Hepatocyte (in vitro differentiated cells): ENCODE data around the gene NDUFS5. TPM values are rescaled to one million over a fixed set of nuclear protein-coding genes. Genes with fewer than 3 reads are reported as not detected.

Experiments used
- DNase-seq: peaks from one replicate; pipeline ENCODE4 v3.0.0-alpha.2; 2016; ENCODE audit warnings: low spot score
- H2AFZ ChIP-seq: fragments of 200-600 bp; sonication (generic); 2 replicates; pipeline ENCODE4 v1.6.0; 2016; ENCODE audit warnings: antibody characterized with exemption, mild to moderate bottlenecking
- H3K27ac ChIP-seq: fragments of 200-600 bp; sonication (generic); 2 replicates; pipeline ENCODE4 v1.5.1; 2016; ENCODE audit warnings: mild to moderate bottlenecking
- H3K27me3 ChIP-seq: fragments of 200-600 bp; sonication (generic); 2 replicates; pipeline ENCODE4 v1.6.1; 2016
- H3K36me3 ChIP-seq: fragments of 200-600 bp; sonication (generic); replicated peaks from 2 replicates; pipeline ENCODE4 v1.5.1; 2016; ENCODE audit warnings: low read depth; ENCODE audit not compliant: insufficient read depth
- H3K4me1 ChIP-seq: fragments of 200-600 bp; sonication (generic); 2 replicates; pipeline ENCODE4 v1.5.1; 2016; ENCODE audit warnings: mild to moderate bottlenecking, moderate library complexity; ENCODE audit not compliant: insufficient read depth
- H3K4me2 ChIP-seq: fragments of 200-600 bp; sonication (generic); 2 replicates; pipeline ENCODE4 v1.6.0; 2016
- H3K4me3 ChIP-seq: fragments of 200-600 bp; sonication (generic); 2 replicates; pipeline ENCODE4 v1.5.1; 2016; ENCODE audit warnings: mild to moderate bottlenecking
- H3K79me2 ChIP-seq: fragments of 200-600 bp; sonication (generic); 2 replicates; pipeline ENCODE4 v1.6.0; 2017; ENCODE audit warnings: mild to moderate bottlenecking
- H3K9me2 ChIP-seq: fragments of 200-600 bp; sonication (generic); replicated peaks from 2 replicates; pipeline ENCODE4 v1.6.0; 2017; ENCODE audit warnings: mild to moderate bottlenecking; ENCODE audit not compliant: insufficient read depth
- H3K9me3 ChIP-seq: fragments of 200-600 bp; sonication (generic); 2 replicates; pipeline ENCODE4 v1.5.1; 2016; ENCODE audit warnings: low read depth, mild to moderate bottlenecking
- H4K20me1 ChIP-seq: fragments of 200-600 bp; sonication (generic); 2 replicates; pipeline ENCODE4 v1.6.0; 2016; ENCODE audit warnings: mild to moderate bottlenecking; ENCODE audit not compliant: insufficient read depth, poor library complexity, severe bottlenecking
- EZH2 ChIP-seq: fragments of 200-600 bp; sonication (generic); IDR thresholded peaks from 2 replicates; pipeline ENCODE4 v1.6.1; 2016; ENCODE audit warnings: antibody characterized with exemption, mild to moderate bottlenecking, borderline replicate concordance
- EZH2phosphoT487 ChIP-seq: fragments of 200-600 bp; sonication (generic); IDR thresholded peaks from one replicate; pipeline ENCODE4 v1.6.1; 2018; ENCODE audit warnings: antibody characterized with exemption, mild to moderate bottlenecking, low read depth, moderate library complexity; ENCODE audit not compliant: unreplicated experiment, severe bottlenecking
- WGBS: methylation state at CpG from one replicate; pipeline ENCODE4 v1.1.6; 2016; ENCODE audit warnings: low lambda C conversion rate; ENCODE audit errors: missing lambda C conversion rate; 5-methylcytosine and 5-hydroxymethylcytosine counted together
- polyA plus RNA-seq: library from polyadenylated mRNA; unstranded; fragments of >200 nt; fragmentation: Nextera tagmentation; extraction: Ambion mirVana; gene quantifications from 2 replicates; pipeline ENCODE4 v1.2.1, GENCODE V29; 2016
- total RNA-seq: library from RNA; depleted of rRNA; stranded (reverse); fragments of >200 nt; gene quantifications from 2 replicates; pipeline ENCODE4 v1.2.3, GENCODE V29; 2014
- TF ChIP-seq, protein P1 (sequence below): fragments of 200-600 bp; sonication (generic); IDR thresholded peaks from 2 replicates; pipeline ENCODE4 v1.5.1; 2016; ENCODE audit warnings: antibody characterized with exemption, mild to moderate bottlenecking; ENCODE audit not compliant: poor library complexity

NDUFS5 gene
- total and polyA plus RNA-seq, 2 experiments from 2014 or later: 449 to 547 TPM

DNA sequence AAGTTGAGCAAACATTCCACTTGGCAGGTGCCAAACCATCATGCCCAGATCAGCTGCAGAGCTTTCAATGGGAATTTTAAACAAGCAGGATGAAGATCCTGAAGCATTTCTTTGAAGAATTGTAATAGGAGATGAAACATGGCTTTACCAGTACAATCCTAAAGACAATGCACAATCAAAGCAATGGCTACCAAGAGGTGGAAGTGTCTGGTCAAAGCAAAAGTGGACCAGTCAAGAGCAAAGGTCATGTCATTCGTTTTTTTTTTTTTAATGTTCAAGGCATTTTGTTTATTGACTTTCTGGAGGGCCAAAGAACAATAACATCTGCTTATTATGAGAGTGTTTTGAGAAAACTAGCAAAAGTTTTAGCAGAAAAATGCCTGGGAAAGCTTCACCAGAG is 3.0 kb upstream of the NDUFS5 start:
- Histone ChIP-seq H3K9me2 (no peaks in the 10 kb centered on the region), H3K4me1 (peaks cover 5% of the 10 kb centered on the region), H3K9me3 (no peaks in the 10 kb centered on the region), H4K20me1 (peaks cover 4% of the 10 kb centered on the region), H2AFZ (no peak overlapping the region), H3K4me3 (no peak overlapping the region), H3K36me3 (no peaks in the 10 kb centered on the region), H3K27ac (no peak overlapping the region), H3K4me2 (no peak overlapping the region), H3K27me3 (no peaks in the 10 kb centered on the region), H3K79me2 (peaks cover 19% of the 10 kb centered on the region)
- TF ChIP-seq EZH2 (no peak), EZH2phosphoT487 (no peak)
- TF ChIP-seq, protein P1, sequence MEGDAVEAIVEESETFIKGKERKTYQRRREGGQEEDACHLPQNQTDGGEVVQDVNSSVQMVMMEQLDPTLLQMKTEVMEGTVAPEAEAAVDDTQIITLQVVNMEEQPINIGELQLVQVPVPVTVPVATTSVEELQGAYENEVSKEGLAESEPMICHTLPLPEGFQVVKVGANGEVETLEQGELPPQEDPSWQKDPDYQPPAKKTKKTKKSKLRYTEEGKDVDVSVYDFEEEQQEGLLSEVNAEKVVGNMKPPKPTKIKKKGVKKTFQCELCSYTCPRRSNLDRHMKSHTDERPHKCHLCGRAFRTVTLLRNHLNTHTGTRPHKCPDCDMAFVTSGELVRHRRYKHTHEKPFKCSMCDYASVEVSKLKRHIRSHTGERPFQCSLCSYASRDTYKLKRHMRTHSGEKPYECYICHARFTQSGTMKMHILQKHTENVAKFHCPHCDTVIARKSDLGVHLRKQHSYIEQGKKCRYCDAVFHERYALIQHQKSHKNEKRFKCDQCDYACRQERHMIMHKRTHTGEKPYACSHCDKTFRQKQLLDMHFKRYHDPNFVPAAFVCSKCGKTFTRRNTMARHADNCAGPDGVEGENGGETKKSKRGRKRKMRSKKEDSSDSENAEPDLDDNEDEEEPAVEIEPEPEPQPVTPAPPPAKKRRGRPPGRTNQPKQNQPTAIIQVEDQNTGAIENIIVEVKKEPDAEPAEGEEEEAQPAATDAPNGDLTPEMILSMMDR: no peak
- no peak for DNase-seq
- WGBS: 65% methylated on average over 1 of the region's 1 CpG

DNA sequence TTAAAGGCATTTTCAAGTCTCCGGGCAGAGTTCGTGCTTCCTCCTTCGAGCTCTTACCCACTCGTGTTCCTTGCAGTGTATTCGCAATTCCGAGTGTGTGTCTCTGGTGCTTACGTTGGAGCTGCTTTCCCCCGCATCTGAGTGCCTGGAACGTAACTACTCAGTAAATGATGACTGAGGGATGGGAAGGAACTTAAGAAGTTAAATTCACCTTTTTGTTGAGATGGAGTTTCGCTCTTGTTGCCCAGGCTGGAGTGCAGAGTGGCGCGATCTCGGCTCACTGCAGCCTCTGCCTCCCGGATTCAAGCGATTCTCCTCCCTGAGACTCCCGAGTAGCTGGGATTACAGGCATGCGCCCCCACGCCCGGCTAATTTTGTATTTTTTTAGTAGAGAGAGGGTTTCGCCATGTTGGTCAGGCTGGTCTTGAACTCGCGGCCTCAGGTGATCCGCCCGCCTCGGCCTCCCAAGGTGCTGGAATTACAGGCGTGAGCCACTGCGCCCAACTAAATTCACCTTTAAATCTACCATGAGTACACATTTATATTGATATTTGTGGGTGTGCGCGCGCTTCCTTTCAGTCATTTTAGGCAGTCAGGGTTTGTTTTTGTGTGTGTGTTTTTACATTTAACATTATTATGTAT is 837 bp downstream of the NDUFS5 start:
- H3K27ac ChIP-seq: peak overlapping the region; percentile 94
- H3K9me2 ChIP-seq: no peaks in the 10 kb centered on the region
- TF ChIP-seq EZH2 (no peak), EZH2phosphoT487 (no peak)
- TF ChIP-seq, protein P1: no peak
- no peaks in the 10 kb centered on the region for H3K36me3 ChIP-seq
- H3K4me3 ChIP-seq: peak overlapping the region; percentile 70
- 32% methylated on average over 30 of the region's 30 CpGs for WGBS
- H3K27me3 ChIP-seq: no peaks in the 10 kb centered on the region
- peaks cover 6% of the 10 kb centered on the region for H4K20me1 ChIP-seq
- no peak for DNase-seq
- peak overlapping the region; percentile 84 for H3K4me2 ChIP-seq
- H3K9me3 ChIP-seq: no peaks in the 10 kb centered on the region
- H3K79me2 ChIP-seq: peaks cover 52% of the 10 kb centered on the region
- peaks cover 5% of the 10 kb centered on the region for H3K4me1 ChIP-seq
- H2AFZ ChIP-seq: peak overlapping the region; percentile 62

DNA sequence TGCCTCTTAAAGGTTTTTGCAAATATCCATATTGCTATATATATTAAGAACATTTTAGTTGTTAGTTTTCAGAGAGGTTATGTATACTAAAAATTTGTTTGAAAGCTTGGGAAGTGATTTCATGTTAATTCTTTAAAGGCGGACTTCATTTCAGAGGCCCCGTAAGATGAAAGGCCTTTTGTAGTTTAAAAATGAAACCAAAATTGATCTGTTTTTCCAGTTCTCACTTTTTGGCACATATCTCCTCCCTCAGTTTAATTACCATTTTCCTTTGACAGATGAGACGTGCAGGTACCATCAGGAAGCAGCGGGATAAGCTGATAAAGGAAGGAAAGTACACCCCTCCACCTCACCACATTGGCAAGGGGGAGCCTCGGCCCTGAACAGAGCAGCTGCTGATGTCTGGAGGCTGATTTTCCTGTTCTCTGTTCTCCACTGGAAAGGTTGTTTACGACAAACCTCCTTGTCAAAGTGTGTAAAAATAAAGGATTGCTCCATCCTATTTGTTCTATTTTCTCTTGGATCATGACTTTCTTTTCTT is 8.0 kb downstream of the NDUFS5 start:
- 95% methylated on average over 6 of the region's 6 CpGs for WGBS
- no peaks in the 10 kb centered on the region for H3K36me3 ChIP-seq
- H4K20me1 ChIP-seq: peaks cover 2% of the 10 kb centered on the region
- no peaks in the 10 kb centered on the region for H3K9me2 ChIP-seq
- no peaks in the 10 kb centered on the region for H3K9me3 ChIP-seq
- no peak overlapping the region for H3K27ac ChIP-seq
- no peaks in the 10 kb centered on the region for H3K27me3 ChIP-seq
- peaks cover 33% of the 10 kb centered on the region for H3K79me2 ChIP-seq
- no peak overlapping the region for H2AFZ ChIP-seq
- H3K4me1 ChIP-seq: no peaks in the 10 kb centered on the region
- no peak for DNase-seq
- TF ChIP-seq, protein P1: no peak
- no peak for TF ChIP-seq EZH2phosphoT487
- TF ChIP-seq EZH2: no peak
- no peak overlapping the region for H3K4me2 ChIP-seq
- no peak overlapping the region for H3K4me3 ChIP-seq
